WTC11 (cell line): ENCODE measurements around the gene HOXB3. TPM values are rescaled to one million over a fixed set of nuclear protein-coding genes. Genes with fewer than 3 reads are reported as not detected.

Experiments
- ATAC-seq: fragments of 200-7000 bp; cut with Tn5 transposase; 2 replicates; pipeline ENCODE4 v1.10.0; 2021; ENCODE audit warnings: mild to moderate bottlenecking, moderate library complexity
- CTCF ChIA-PET: fragments of 300-600 bp; sonication (Branson Sonifier 250); formaldehyde crosslinking; loops from one replicate; lab custom pipeline; 2021; ENCODE audit warnings: antibody characterized with exemption; lab: Charles Lee
- POLR2A ChIA-PET: fragments of 350-600 bp; sonication (Branson Sonifier 250); formaldehyde crosslinking; loops from one replicate; lab custom pipeline; 2021; ENCODE audit warnings: antibody characterized with exemption; lab: Charles Lee
- DNase-seq: peaks from one replicate; pipeline ENCODE4 v3.0.0; 2021; ENCODE audit warnings: low spot score
- H3K27ac Mint-ChIP-seq: 2 replicates; pipeline ENCODE4 v1.8.0; 2021; ENCODE audit warnings: mixed read lengths
- H3K27me3 Mint-ChIP-seq: 2 replicates; pipeline ENCODE4 v1.8.0; 2021; ENCODE audit warnings: low read depth, mild to moderate bottlenecking, moderate library complexity, mixed read lengths
- H3K36me3 Mint-ChIP-seq: 2 replicates; pipeline ENCODE4 v1.8.0; 2021; ENCODE audit warnings: mixed read lengths
- H3K4me1 Mint-ChIP-seq: 2 replicates; pipeline ENCODE4 v1.8.0; 2022; ENCODE audit warnings: mixed read lengths
- H3K4me3 Mint-ChIP-seq: 2 replicates; pipeline ENCODE4 v1.8.0; 2021; ENCODE audit warnings: mild to moderate bottlenecking, moderate library complexity, mixed read lengths
- H3K9me3 Mint-ChIP-seq: 2 replicates; pipeline ENCODE4 v1.8.0; 2021; ENCODE audit warnings: mixed read lengths
- CBFB ChIP-seq: sonication (generic); formaldehyde crosslinking; IDR thresholded peaks from 2 replicates; pipeline ENCODE4 v1.8.1; 2022; ENCODE audit warnings: mild to moderate bottlenecking, low read depth, missing genetic modification reagents
- FOXJ3 ChIP-seq: sonication (generic); formaldehyde crosslinking; IDR thresholded peaks from 2 replicates; pipeline ENCODE4 v1.9.0; 2021; ENCODE audit warnings: missing genetic modification reagents, mild to moderate bottlenecking, borderline replicate concordance
- MYBL2 ChIP-seq: sonication (generic); formaldehyde crosslinking; IDR thresholded peaks from 2 replicates; pipeline ENCODE4 v1.8.1; 2023; ENCODE audit warnings: mild to moderate bottlenecking, moderate library complexity, missing genetic modification reagents
- NR1H2 ChIP-seq: sonication (generic); formaldehyde crosslinking; IDR thresholded peaks from 2 replicates; pipeline ENCODE4 v1.9.0; 2021; ENCODE audit warnings: mild to moderate bottlenecking, moderate library complexity, missing genetic modification reagents
- PRRX2 ChIP-seq: fragments of 250-450 bp; sonication (Bioruptor Pico); IDR thresholded peaks from 2 replicates; pipeline ENCODE4 v1.8.0; 2021; ENCODE audit warnings: mild to moderate bottlenecking
- SP1 ChIP-seq: sonication (generic); formaldehyde crosslinking; conservative IDR thresholded peaks from 2 replicates; pipeline ENCODE4 v1.8.1; 2022; ENCODE audit warnings: missing genetic modification reagents
- TEAD1 ChIP-seq: sonication (generic); formaldehyde crosslinking; IDR thresholded peaks from 2 replicates; pipeline ENCODE4 v1.8.0; 2022; ENCODE audit warnings: mild to moderate bottlenecking, missing genetic modification reagents
- TEAD4 ChIP-seq: sonication (generic); formaldehyde crosslinking; IDR thresholded peaks from 2 replicates; pipeline ENCODE4 v1.8.0; 2022; ENCODE audit warnings: mild to moderate bottlenecking, missing genetic modification reagents
- ZNF263 ChIP-seq: sonication (generic); formaldehyde crosslinking; IDR thresholded peaks from 2 replicates; pipeline ENCODE4 v1.8.1; 2022; ENCODE audit warnings: low read depth, mild to moderate bottlenecking, moderate library complexity, missing genetic modification reagents
- total RNA-seq: library from RNA; stranded (reverse); gene quantifications from 3 replicates; pipeline ENCODE4 v1.2.3, GENCODE V29; 2021
- TF ChIP-seq, protein P1 (sequence below): sonication (generic); formaldehyde crosslinking; IDR thresholded peaks from 2 replicates; pipeline ENCODE4 v1.8.1; 2022; ENCODE audit warnings: missing genetic modification reagents, borderline replicate concordance
- TF ChIP-seq, protein P2 (sequence below): sonication (generic); formaldehyde crosslinking; IDR thresholded peaks from 2 replicates; pipeline ENCODE4 v1.8.0; 2023; ENCODE audit warnings: missing genetic modification reagents, mild to moderate bottlenecking, borderline replicate concordance
- TF ChIP-seq, protein P3 (sequence below): sonication (generic); formaldehyde crosslinking; IDR thresholded peaks from 2 replicates; pipeline ENCODE4 v1.8.0; 2022; ENCODE audit warnings: missing genetic modification reagents
- TF ChIP-seq, protein P4 (sequence below): sonication (generic); formaldehyde crosslinking; IDR thresholded peaks from 2 replicates; pipeline ENCODE4 v1.8.0; 2023; ENCODE audit warnings: mild to moderate bottlenecking, missing genetic modification reagents
- TF ChIP-seq, protein P5 (sequence below): sonication (generic); formaldehyde crosslinking; IDR thresholded peaks from 2 replicates; pipeline ENCODE4 v1.8.1; 2023; ENCODE audit warnings: mild to moderate bottlenecking, missing genetic modification reagents, borderline replicate concordance

The HOXB3 gene
- total RNA-seq, 1 experiment from 2014 or later: 0.09 TPM

DNA sequence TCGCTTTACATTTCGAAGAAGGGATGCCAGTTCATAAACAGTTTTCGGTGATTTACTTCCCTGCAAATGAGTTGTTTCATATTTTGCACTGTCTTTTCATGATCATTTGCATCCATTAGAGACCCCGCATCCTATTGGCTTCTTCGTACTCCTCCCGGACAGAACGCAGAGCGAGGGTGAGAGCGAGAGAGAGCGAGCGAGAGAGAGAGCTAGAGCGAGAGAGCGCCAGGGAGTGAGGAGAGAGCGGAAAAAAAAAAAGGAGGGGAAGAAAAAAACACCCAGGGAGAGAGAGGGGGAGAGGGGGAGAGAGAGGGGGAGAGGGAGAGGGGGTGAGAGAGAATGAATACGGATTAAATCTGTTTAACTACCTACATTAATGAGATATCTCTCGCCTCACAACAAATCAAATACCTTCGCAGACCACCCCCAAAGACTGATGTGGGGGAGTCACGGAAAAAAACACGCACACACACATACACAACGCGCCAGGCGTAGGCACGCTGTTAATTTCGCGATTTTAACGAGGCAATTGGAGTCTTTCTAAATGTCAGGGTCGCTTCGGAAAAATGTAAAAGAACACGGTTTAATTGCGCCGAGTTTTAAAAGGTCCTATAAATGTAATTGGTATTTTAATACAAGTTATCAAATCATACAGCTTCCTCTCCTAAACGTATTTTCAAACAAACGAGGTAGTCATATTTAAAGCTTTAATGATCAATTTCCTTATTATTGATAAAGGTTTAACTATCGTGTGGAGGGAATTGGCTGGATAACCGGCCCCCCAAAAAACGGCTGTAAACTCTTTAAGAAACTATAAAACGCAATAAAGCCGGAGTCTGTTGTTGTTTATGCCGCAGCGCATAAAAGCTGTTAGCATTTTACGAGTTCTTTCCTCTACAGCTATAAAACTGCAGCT lies 25.3 kb upstream of the HOXB3 start, which contains the start of gene HOXB8:
HOXB8 (minus strand) TSS at position 246 of the 916 bp plus-strand sequence. CDS start 588 bp downstream, outside the sequence.
- TF ChIP-seq TEAD4 (CRISPR knock-in tag): no peak
- no peak for TF ChIP-seq PRRX2
- TF ChIP-seq, protein P1, sequence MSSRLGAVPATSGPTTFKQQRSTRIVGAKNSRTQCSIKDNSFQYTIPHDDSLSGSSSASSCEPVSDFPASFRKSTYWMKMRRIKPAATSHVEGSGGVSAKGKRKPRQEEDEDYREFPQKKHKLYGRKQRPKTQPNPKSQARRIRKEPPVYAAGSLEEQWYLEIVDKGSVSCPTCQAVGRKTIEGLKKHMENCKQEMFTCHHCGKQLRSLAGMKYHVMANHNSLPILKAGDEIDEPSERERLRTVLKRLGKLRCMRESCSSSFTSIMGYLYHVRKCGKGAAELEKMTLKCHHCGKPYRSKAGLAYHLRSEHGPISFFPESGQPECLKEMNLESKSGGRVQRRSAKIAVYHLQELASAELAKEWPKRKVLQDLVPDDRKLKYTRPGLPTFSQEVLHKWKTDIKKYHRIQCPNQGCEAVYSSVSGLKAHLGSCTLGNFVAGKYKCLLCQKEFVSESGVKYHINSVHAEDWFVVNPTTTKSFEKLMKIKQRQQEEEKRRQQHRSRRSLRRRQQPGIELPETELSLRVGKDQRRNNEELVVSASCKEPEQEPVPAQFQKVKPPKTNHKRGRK: no peak
- TF ChIP-seq FOXJ3 (CRISPR knock-in tag): no peak
- TF ChIP-seq, protein P2, sequence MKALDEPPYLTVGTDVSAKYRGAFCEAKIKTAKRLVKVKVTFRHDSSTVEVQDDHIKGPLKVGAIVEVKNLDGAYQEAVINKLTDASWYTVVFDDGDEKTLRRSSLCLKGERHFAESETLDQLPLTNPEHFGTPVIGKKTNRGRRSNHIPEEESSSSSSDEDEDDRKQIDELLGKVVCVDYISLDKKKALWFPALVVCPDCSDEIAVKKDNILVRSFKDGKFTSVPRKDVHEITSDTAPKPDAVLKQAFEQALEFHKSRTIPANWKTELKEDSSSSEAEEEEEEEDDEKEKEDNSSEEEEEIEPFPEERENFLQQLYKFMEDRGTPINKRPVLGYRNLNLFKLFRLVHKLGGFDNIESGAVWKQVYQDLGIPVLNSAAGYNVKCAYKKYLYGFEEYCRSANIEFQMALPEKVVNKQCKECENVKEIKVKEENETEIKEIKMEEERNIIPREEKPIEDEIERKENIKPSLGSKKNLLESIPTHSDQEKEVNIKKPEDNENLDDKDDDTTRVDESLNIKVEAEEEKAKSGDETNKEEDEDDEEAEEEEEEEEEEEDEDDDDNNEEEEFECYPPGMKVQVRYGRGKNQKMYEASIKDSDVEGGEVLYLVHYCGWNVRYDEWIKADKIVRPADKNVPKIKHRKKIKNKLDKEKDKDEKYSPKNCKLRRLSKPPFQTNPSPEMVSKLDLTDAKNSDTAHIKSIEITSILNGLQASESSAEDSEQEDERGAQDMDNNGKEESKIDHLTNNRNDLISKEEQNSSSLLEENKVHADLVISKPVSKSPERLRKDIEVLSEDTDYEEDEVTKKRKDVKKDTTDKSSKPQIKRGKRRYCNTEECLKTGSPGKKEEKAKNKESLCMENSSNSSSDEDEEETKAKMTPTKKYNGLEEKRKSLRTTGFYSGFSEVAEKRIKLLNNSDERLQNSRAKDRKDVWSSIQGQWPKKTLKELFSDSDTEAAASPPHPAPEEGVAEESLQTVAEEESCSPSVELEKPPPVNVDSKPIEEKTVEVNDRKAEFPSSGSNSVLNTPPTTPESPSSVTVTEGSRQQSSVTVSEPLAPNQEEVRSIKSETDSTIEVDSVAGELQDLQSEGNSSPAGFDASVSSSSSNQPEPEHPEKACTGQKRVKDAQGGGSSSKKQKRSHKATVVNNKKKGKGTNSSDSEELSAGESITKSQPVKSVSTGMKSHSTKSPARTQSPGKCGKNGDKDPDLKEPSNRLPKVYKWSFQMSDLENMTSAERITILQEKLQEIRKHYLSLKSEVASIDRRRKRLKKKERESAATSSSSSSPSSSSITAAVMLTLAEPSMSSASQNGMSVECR (CRISPR knock-in tag): no peak
- TF ChIP-seq, all 79 proteins: peak for 0
- Mint-ChIP-seq H3K9me3 (no peaks in the 10 kb centered on the region), H3K36me3 (no peaks in the 10 kb centered on the region), H3K27me3 (peaks cover 100% of the 10 kb centered on the region; the same call in 1 of the 2 replicates), H3K4me3 (no peak within 1 kb of the TSS; the same call in 1 of the 2 replicates), H3K27ac (no peak within 1 kb of the TSS), H3K4me1 (peaks cover 42% of the 10 kb centered on the region)
- DNase-seq (no peak), ATAC-seq (no peak)
- CTCF ChIA-PET: interaction anchor here (0.8 to 1.4 kb wide), 6 partner anchors 10 to 23 kb away, joined by 3 to 5 read pairs (median 4); no protein-coding TSS in a partner anchor
- POLR2A ChIA-PET: interaction anchor here (0.5 kb wide), 1 partner anchor 1359 kb away, joined by 3 read pairs; no protein-coding TSS in a partner anchor

DNA sequence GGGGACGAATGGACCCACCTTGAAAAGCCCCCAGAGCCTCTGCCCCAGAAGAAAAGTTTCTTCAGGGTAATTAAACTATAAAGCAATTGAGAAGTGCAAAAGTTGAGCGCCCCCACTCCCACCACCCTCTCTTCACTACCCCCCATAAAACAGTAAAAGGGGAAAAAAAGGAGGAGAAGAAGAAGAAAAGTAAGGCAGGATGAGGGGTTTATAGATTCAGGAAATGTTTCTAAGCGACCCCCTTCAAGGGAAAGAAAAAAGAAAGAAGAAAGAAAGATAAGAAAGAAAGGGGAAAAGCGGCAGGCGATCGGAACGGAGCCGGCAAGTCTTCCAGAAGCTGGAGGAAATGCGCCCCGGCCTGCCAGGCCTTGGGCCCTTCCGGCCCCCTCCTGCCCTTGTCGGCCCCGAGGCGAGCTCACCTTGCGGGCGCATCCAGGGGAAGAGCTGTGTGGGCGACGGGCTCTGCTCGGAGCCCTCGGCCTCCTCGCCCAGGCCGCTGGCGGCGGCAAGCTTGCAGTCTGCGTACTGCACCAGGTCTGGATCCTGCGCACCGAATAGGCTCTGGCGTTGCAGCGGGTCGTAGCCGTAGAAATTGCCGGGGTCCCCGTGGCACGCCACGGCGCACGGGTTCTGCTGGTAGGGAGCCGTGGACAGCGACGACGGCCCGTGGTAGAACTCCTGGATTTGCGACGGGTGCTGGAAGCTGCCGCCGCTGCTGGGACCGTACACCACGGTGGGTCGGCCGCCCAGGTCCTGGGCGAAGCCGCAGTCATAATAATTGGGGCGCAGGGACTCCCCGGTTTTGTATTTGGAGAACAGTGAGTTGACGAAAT lies 24.0 kb upstream of the HOXB3 start:
- Mint-ChIP-seq H3K27me3 (peaks cover 100% of the 10 kb centered on the region; the same call in 1 of the 2 replicates), H3K36me3 (no peaks in the 10 kb centered on the region), H3K27ac (no peak overlapping the region), H3K4me3 (no peak overlapping the region; the same call in 1 of the 2 replicates), H3K9me3 (no peaks in the 10 kb centered on the region), H3K4me1 (peaks cover 38% of the 10 kb centered on the region)
- no peak for DNase-seq
- POLR2A ChIA-PET: no interaction called here
- CTCF ChIA-PET: interaction anchor here (0.6 to 1.4 kb wide), 9 partner anchors 8 to 589 kb away, joined by 3 to 6 read pairs (median 4); no protein-coding TSS in a partner anchor
- no peak for ATAC-seq
- no peak for TF ChIP-seq CBFB
- TF ChIP-seq, protein P3, sequence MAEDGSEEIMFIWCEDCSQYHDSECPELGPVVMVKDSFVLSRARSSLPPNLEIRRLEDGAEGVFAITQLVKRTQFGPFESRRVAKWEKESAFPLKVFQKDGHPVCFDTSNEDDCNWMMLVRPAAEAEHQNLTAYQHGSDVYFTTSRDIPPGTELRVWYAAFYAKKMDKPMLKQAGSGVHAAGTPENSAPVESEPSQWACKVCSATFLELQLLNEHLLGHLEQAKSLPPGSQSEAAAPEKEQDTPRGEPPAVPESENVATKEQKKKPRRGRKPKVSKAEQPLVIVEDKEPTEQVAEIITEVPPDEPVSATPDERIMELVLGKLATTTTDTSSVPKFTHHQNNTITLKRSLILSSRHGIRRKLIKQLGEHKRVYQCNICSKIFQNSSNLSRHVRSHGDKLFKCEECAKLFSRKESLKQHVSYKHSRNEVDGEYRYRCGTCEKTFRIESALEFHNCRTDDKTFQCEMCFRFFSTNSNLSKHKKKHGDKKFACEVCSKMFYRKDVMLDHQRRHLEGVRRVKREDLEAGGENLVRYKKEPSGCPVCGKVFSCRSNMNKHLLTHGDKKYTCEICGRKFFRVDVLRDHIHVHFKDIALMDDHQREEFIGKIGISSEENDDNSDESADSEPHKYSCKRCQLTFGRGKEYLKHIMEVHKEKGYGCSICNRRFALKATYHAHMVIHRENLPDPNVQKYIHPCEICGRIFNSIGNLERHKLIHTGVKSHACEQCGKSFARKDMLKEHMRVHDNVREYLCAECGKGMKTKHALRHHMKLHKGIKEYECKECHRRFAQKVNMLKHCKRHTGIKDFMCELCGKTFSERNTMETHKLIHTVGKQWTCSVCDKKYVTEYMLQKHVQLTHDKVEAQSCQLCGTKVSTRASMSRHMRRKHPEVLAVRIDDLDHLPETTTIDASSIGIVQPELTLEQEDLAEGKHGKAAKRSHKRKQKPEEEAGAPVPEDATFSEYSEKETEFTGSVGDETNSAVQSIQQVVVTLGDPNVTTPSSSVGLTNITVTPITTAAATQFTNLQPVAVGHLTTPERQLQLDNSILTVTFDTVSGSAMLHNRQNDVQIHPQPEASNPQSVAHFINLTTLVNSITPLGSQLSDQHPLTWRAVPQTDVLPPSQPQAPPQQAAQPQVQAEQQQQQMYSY (CRISPR knock-in tag): no peak
- no peak for TF ChIP-seq SP1
- no peak for TF ChIP-seq TEAD1 (CRISPR knock-in tag)
- no peak for TF ChIP-seq ZNF263 (CRISPR knock-in tag)
- TF ChIP-seq, protein P4, sequence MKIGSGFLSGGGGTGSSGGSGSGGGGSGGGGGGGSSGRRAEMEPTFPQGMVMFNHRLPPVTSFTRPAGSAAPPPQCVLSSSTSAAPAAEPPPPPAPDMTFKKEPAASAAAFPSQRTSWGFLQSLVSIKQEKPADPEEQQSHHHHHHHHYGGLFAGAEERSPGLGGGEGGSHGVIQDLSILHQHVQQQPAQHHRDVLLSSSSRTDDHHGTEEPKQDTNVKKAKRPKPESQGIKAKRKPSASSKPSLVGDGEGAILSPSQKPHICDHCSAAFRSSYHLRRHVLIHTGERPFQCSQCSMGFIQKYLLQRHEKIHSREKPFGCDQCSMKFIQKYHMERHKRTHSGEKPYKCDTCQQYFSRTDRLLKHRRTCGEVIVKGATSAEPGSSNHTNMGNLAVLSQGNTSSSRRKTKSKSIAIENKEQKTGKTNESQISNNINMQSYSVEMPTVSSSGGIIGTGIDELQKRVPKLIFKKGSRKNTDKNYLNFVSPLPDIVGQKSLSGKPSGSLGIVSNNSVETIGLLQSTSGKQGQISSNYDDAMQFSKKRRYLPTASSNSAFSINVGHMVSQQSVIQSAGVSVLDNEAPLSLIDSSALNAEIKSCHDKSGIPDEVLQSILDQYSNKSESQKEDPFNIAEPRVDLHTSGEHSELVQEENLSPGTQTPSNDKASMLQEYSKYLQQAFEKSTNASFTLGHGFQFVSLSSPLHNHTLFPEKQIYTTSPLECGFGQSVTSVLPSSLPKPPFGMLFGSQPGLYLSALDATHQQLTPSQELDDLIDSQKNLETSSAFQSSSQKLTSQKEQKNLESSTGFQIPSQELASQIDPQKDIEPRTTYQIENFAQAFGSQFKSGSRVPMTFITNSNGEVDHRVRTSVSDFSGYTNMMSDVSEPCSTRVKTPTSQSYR (CRISPR knock-in tag): no peak
- TF ChIP-seq MYBL2: no peak
- TF ChIP-seq NR1H2 (CRISPR knock-in tag): no peak
- TF ChIP-seq, protein P5, sequence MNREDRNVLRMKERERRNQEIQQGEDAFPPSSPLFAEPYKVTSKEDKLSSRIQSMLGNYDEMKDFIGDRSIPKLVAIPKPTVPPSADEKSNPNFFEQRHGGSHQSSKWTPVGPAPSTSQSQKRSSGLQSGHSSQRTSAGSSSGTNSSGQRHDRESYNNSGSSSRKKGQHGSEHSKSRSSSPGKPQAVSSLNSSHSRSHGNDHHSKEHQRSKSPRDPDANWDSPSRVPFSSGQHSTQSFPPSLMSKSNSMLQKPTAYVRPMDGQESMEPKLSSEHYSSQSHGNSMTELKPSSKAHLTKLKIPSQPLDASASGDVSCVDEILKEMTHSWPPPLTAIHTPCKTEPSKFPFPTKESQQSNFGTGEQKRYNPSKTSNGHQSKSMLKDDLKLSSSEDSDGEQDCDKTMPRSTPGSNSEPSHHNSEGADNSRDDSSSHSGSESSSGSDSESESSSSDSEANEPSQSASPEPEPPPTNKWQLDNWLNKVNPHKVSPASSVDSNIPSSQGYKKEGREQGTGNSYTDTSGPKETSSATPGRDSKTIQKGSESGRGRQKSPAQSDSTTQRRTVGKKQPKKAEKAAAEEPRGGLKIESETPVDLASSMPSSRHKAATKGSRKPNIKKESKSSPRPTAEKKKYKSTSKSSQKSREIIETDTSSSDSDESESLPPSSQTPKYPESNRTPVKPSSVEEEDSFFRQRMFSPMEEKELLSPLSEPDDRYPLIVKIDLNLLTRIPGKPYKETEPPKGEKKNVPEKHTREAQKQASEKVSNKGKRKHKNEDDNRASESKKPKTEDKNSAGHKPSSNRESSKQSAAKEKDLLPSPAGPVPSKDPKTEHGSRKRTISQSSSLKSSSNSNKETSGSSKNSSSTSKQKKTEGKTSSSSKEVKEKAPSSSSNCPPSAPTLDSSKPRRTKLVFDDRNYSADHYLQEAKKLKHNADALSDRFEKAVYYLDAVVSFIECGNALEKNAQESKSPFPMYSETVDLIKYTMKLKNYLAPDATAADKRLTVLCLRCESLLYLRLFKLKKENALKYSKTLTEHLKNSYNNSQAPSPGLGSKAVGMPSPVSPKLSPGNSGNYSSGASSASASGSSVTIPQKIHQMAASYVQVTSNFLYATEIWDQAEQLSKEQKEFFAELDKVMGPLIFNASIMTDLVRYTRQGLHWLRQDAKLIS (CRISPR knock-in tag): no peak
